HEK293 (cell line): ENCODE data around the gene OR5T2.

Source experiments
- CTCF ChIA-PET: fragments of 350-600 bp; formaldehyde crosslinking; extraction: SDS; loops from one replicate; lab custom pipeline; 2021; ENCODE audit warnings: antibody characterized with exemption; lab: Yijun Ruan, JAX
- POLR2A ChIA-PET: fragments of 300-600 bp; formaldehyde crosslinking; extraction: SDS; loops from one replicate; lab custom pipeline; 2020; ENCODE audit warnings: antibody characterized with exemption, inconsistent platforms; lab: Yijun Ruan, JAX
- H3K27ac ChIP-seq: fragments of 200-500 bp; sonication (Bioruptor generic); 2 replicates; pipeline ENCODE4 v1.5.1; 2014; ENCODE audit warnings: low read depth, low read length, control low read depth, inconsistent platforms; ENCODE audit errors: extremely low read depth
- H3K36me3 ChIP-seq, 2 experiments: fragments of 200-500 bp in 1 of 2; sonication (Bioruptor generic) in 1 of 2; 1 replicate in 1 of 2; 2 replicates in 1 of 2; pipeline ENCODE4 v1.5.1; 2014 to 2017; ENCODE audit warnings: inconsistent platforms in 2 of 2, low read length in 2 of 2; ENCODE audit not compliant: control insufficient read depth in 2 of 2, insufficient read depth in 1 of 2
- H3K4me1 ChIP-seq: fragments of 200-500 bp; sonication (Bioruptor generic); 2 replicates; pipeline ENCODE4 v1.5.1; 2014; ENCODE audit warnings: mild to moderate bottlenecking, low read length, inconsistent platforms; ENCODE audit not compliant: control insufficient read depth, insufficient read depth
- H3K4me3 ChIP-seq: 2 replicates; pipeline ENCODE4 v1.5.1; 2011; ENCODE audit warnings: low read depth, mild to moderate bottlenecking, control low read depth, low read length, moderate library complexity
- H3K9me3 ChIP-seq: fragments of 200-500 bp; sonication (Bioruptor generic); 2 replicates; pipeline ENCODE4 v1.5.1; 2014; ENCODE audit warnings: low read depth, low read length, inconsistent platforms; ENCODE audit not compliant: control insufficient read depth, insufficient read depth
- MEIS1 ChIP-seq: sonication (generic); formaldehyde crosslinking; IDR thresholded peaks from 2 replicates; pipeline ENCODE4 v1.8.1; 2022; ENCODE audit warnings: missing genetic modification reagents, mild to moderate bottlenecking, borderline replicate concordance
- MZF1 ChIP-seq: fragments of 450-650 bp; formaldehyde crosslinking; IDR thresholded peaks from 2 replicates; pipeline ENCODE4 v1.5.1; 2017; ENCODE audit warnings: missing biosample characterization, missing genetic modification characterization, borderline replicate concordance
- PRDM1 ChIP-seq: fragments of 450-650 bp; formaldehyde crosslinking; IDR thresholded peaks from 2 replicates; pipeline ENCODE4; 2016; ENCODE audit warnings: missing biosample characterization, missing genetic modification characterization
- YY1 ChIP-seq: fragments of 450-650 bp; formaldehyde crosslinking; IDR thresholded peaks from 2 replicates; pipeline ENCODE4 v1.5.1; 2018; ENCODE audit warnings: missing biosample characterization, missing genetic modification characterization
- YY2 ChIP-seq: fragments of 450-650 bp; formaldehyde crosslinking; IDR thresholded peaks from 2 replicates; pipeline ENCODE4 v1.5.1; 2016; ENCODE audit warnings: missing biosample characterization, missing genetic modification characterization
- ZBTB20 ChIP-seq: fragments of 450-650 bp; formaldehyde crosslinking; IDR thresholded peaks from 2 replicates; pipeline ENCODE4 v1.5.1; 2016; ENCODE audit warnings: missing biosample characterization, missing genetic modification characterization
- ZBTB48 ChIP-seq: fragments of 450-650 bp; formaldehyde crosslinking; IDR thresholded peaks from 2 replicates; pipeline ENCODE4 v1.5.1; 2016; ENCODE audit warnings: missing biosample characterization, missing genetic modification characterization
- ZFP3 ChIP-seq: fragments of 450-650 bp; formaldehyde crosslinking; IDR thresholded peaks from 2 replicates; pipeline ENCODE4 v1.5.1; 2016; ENCODE audit warnings: low read depth, missing biosample characterization, missing genetic modification characterization
- ZNF114 ChIP-seq: fragments of 450-650 bp; formaldehyde crosslinking; IDR thresholded peaks from 2 replicates; pipeline ENCODE4 v1.5.0; 2017; ENCODE audit warnings: missing biosample characterization, missing genetic modification characterization
- ZNF146 ChIP-seq: fragments of 450-650 bp; formaldehyde crosslinking; IDR thresholded peaks from 2 replicates; pipeline ENCODE4 v1.5.1; 2016; ENCODE audit warnings: missing biosample characterization, missing genetic modification characterization
- ZNF19 ChIP-seq: fragments of 450-650 bp; formaldehyde crosslinking; IDR thresholded peaks from 2 replicates; pipeline ENCODE4; 2016; ENCODE audit warnings: missing biosample characterization, missing genetic modification characterization, low read depth
- ZNF239 ChIP-seq: fragments of 450-650 bp; formaldehyde crosslinking; IDR thresholded peaks from 2 replicates; pipeline ENCODE4 v1.5.1; 2016; ENCODE audit warnings: missing biosample characterization, missing genetic modification characterization
- ZNF274 ChIP-seq, 2 experiments: fragments of 200-500 bp in 1 of 2; fragments of 450-650 bp in 1 of 2; sonication (Bioruptor generic) in 1 of 2; formaldehyde crosslinking in 1 of 2; IDR thresholded peaks; 2 replicates each; pipeline versions ENCODE4 v1.5.1 to v1.6.1; 2014 to 2016; ENCODE audit warnings: borderline replicate concordance in 1 of 2, inconsistent platforms in 1 of 2, low read length in 1 of 2, missing biosample characterization in 1 of 2, missing genetic modification characterization in 1 of 2
- ZNF433 ChIP-seq: fragments of 450-650 bp; formaldehyde crosslinking; IDR thresholded peaks from 2 replicates; pipeline ENCODE4 v1.5.1; 2016; ENCODE audit warnings: missing biosample characterization, missing genetic modification characterization, low read depth
- ZNF473 ChIP-seq: fragments of 450-650 bp; formaldehyde crosslinking; IDR thresholded peaks from 2 replicates; pipeline ENCODE4 v1.5.1; 2017; ENCODE audit warnings: missing biosample characterization, missing genetic modification characterization
- ZNF48 ChIP-seq: fragments of 450-650 bp; formaldehyde crosslinking; IDR thresholded peaks from 2 replicates; pipeline ENCODE4 v1.5.1; 2016; ENCODE audit warnings: missing biosample characterization, missing genetic modification characterization
- ZNF501 ChIP-seq: fragments of 450-650 bp; formaldehyde crosslinking; IDR thresholded peaks from 2 replicates; pipeline ENCODE4 v1.5.1; 2016; ENCODE audit warnings: missing biosample characterization, missing genetic modification characterization
- ZNF514 ChIP-seq: fragments of 450-650 bp; formaldehyde crosslinking; IDR thresholded peaks from 2 replicates; pipeline ENCODE4 v1.5.1; 2016; ENCODE audit warnings: missing biosample characterization, missing genetic modification characterization
- ZNF530 ChIP-seq: fragments of 450-650 bp; formaldehyde crosslinking; IDR thresholded peaks from 2 replicates; pipeline ENCODE4 v1.5.1; 2016; ENCODE audit warnings: low read depth, missing biosample characterization, missing genetic modification characterization
- ZNF555 ChIP-seq: fragments of 450-650 bp; formaldehyde crosslinking; conservative IDR thresholded peaks from 2 replicates; pipeline ENCODE4 v1.5.1; 2017; ENCODE audit warnings: missing biosample characterization, mild to moderate bottlenecking, missing genetic modification characterization, inconsistent platforms
- ZNF558 ChIP-seq: fragments of 450-650 bp; formaldehyde crosslinking; IDR thresholded peaks from 2 replicates; pipeline ENCODE4 v1.5.1; 2016; ENCODE audit warnings: missing biosample characterization, missing genetic modification characterization
- ZNF792 ChIP-seq: fragments of 450-650 bp; formaldehyde crosslinking; IDR thresholded peaks from 2 replicates; pipeline ENCODE4 v1.5.1; 2016; ENCODE audit warnings: missing biosample characterization, missing genetic modification characterization
- ZNF843 ChIP-seq: fragments of 450-650 bp; formaldehyde crosslinking; IDR thresholded peaks from 2 replicates; pipeline ENCODE4 v1.5.1; 2016; ENCODE audit warnings: missing biosample characterization, missing genetic modification characterization
- TF ChIP-seq, protein P1 (sequence below): fragments of 450-650 bp; formaldehyde crosslinking; IDR thresholded peaks from 2 replicates; pipeline ENCODE4 v1.5.1; 2016; ENCODE audit warnings: missing biosample characterization, missing genetic modification characterization
- TF ChIP-seq, protein P2 (sequence below): fragments of 450-650 bp; formaldehyde crosslinking; IDR thresholded peaks from 2 replicates; pipeline ENCODE4 v1.5.1; 2016; ENCODE audit warnings: missing biosample characterization, missing genetic modification characterization
- TF ChIP-seq, protein P3 (sequence below): sonication (generic); formaldehyde crosslinking; IDR thresholded peaks from 2 replicates; pipeline ENCODE4 v1.8.1; 2022; ENCODE audit warnings: mild to moderate bottlenecking, moderate library complexity, missing genetic modification reagents
- TF ChIP-seq, protein P4 (sequence below): fragments of 450-650 bp; formaldehyde crosslinking; conservative IDR thresholded peaks from 2 replicates; pipeline ENCODE4 v1.5.1; 2016; ENCODE audit warnings: low read depth, missing biosample characterization, missing genetic modification characterization

OR5T2 gene

DNA sequence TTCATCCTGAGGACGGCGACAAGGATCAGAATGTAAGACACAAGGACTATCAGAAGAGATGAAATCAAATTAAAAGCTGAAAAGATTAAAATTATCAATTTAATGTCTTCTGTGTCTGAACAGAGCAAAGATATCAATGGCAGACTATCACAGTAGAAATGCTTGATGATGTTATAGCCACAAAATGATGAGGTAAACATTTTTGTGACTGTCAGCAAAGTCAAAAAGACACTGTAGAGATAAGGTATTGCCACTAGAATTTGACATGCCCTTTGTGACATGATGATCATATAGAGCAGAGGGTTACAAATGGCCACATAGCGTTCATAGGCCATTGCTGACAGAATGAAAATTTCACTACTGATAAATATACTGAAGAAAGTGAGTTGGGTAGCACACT is 45.5 kb downstream of the OR5T2 start:
- no peak for TF ChIP-seq ZNF114 (tag by site-specific recombination)
- no peak for TF ChIP-seq MEIS1 (CRISPR knock-in tag)
- TF ChIP-seq ZNF843 (tag by site-specific recombination): no peak
- TF ChIP-seq MZF1 (tag by site-specific recombination): no peak
- no peak for TF ChIP-seq PRDM1 (tag by site-specific recombination)
- no peak for TF ChIP-seq ZNF514 (tag by site-specific recombination)
- no peak for TF ChIP-seq ZNF473 (tag by site-specific recombination)
- TF ChIP-seq, protein P1, sequence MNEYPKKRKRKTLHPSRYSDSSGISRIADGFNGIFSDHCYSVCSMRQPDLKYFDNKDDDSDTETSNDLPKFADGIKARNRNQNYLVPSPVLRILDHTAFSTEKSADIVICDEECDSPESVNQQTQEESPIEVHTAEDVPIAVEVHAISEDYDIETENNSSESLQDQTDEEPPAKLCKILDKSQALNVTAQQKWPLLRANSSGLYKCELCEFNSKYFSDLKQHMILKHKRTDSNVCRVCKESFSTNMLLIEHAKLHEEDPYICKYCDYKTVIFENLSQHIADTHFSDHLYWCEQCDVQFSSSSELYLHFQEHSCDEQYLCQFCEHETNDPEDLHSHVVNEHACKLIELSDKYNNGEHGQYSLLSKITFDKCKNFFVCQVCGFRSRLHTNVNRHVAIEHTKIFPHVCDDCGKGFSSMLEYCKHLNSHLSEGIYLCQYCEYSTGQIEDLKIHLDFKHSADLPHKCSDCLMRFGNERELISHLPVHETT (tag by site-specific recombination): no peak
- TF ChIP-seq ZBTB48: no peak
- TF ChIP-seq ZNF555 (tag by site-specific recombination): no peak
- no peak for TF ChIP-seq ZNF146 (tag by site-specific recombination)
- TF ChIP-seq ZNF19 (tag by site-specific recombination): no peak
- no peak for TF ChIP-seq ZNF558
- TF ChIP-seq ZFP3 (tag by site-specific recombination): no peak
- no peak for TF ChIP-seq ZBTB20 (tag by site-specific recombination)
- TF ChIP-seq ZNF48 (tag by site-specific recombination): no peak
- TF ChIP-seq ZNF239 (tag by site-specific recombination): no peak
- TF ChIP-seq ZNF433 (tag by site-specific recombination): no peak
- TF ChIP-seq, protein P2, sequence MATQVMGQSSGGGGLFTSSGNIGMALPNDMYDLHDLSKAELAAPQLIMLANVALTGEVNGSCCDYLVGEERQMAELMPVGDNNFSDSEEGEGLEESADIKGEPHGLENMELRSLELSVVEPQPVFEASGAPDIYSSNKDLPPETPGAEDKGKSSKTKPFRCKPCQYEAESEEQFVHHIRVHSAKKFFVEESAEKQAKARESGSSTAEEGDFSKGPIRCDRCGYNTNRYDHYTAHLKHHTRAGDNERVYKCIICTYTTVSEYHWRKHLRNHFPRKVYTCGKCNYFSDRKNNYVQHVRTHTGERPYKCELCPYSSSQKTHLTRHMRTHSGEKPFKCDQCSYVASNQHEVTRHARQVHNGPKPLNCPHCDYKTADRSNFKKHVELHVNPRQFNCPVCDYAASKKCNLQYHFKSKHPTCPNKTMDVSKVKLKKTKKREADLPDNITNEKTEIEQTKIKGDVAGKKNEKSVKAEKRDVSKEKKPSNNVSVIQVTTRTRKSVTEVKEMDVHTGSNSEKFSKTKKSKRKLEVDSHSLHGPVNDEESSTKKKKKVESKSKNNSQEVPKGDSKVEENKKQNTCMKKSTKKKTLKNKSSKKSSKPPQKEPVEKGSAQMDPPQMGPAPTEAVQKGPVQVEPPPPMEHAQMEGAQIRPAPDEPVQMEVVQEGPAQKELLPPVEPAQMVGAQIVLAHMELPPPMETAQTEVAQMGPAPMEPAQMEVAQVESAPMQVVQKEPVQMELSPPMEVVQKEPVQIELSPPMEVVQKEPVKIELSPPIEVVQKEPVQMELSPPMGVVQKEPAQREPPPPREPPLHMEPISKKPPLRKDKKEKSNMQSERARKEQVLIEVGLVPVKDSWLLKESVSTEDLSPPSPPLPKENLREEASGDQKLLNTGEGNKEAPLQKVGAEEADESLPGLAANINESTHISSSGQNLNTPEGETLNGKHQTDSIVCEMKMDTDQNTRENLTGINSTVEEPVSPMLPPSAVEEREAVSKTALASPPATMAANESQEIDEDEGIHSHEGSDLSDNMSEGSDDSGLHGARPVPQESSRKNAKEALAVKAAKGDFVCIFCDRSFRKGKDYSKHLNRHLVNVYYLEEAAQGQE (tag by site-specific recombination): no peak
- TF ChIP-seq, protein P3, sequence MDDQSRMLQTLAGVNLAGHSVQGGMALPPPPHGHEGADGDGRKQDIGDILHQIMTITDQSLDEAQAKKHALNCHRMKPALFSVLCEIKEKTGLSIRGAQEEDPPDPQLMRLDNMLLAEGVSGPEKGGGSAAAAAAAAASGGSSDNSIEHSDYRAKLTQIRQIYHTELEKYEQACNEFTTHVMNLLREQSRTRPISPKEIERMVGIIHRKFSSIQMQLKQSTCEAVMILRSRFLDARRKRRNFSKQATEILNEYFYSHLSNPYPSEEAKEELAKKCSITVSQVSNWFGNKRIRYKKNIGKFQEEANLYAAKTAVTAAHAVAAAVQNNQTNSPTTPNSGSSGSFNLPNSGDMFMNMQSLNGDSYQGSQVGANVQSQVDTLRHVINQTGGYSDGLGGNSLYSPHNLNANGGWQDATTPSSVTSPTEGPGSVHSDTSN (CRISPR knock-in tag): no peak
- ChIA-PET POLR2A (no interaction called here), CTCF (no interaction called here)
- no peaks in the 10 kb centered on the region for H3K9me3 ChIP-seq
- no peaks in the 10 kb centered on the region for H3K36me3 ChIP-seq
- no peak overlapping the region for H3K4me3 ChIP-seq
- no peak overlapping the region for H3K27ac ChIP-seq
- no peaks in the 10 kb centered on the region for H3K4me1 ChIP-seq

DNA sequence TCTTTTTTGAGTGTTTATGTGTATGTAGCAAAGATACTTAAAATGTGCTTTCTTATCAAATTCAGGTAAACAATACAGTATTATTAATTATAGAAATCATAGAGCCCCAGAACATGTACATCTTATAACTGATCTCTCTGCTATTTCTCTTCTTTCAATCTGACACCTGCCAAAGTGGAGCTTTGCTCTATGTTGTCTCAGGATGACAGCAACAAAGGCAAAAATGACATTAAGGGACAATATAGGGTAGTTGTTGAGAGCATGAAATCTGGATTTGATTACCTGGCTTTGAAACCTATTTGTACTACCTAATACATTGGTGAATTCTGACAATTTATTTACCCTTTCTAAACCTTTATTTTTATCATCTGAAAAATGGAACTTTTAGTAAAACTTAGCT is 50.6 kb downstream of the OR5T2 start:
- ChIA-PET POLR2A (no interaction called here), CTCF (no interaction called here)
- H3K9me3 ChIP-seq: no peaks in the 10 kb centered on the region
- TF ChIP-seq, protein P4, sequence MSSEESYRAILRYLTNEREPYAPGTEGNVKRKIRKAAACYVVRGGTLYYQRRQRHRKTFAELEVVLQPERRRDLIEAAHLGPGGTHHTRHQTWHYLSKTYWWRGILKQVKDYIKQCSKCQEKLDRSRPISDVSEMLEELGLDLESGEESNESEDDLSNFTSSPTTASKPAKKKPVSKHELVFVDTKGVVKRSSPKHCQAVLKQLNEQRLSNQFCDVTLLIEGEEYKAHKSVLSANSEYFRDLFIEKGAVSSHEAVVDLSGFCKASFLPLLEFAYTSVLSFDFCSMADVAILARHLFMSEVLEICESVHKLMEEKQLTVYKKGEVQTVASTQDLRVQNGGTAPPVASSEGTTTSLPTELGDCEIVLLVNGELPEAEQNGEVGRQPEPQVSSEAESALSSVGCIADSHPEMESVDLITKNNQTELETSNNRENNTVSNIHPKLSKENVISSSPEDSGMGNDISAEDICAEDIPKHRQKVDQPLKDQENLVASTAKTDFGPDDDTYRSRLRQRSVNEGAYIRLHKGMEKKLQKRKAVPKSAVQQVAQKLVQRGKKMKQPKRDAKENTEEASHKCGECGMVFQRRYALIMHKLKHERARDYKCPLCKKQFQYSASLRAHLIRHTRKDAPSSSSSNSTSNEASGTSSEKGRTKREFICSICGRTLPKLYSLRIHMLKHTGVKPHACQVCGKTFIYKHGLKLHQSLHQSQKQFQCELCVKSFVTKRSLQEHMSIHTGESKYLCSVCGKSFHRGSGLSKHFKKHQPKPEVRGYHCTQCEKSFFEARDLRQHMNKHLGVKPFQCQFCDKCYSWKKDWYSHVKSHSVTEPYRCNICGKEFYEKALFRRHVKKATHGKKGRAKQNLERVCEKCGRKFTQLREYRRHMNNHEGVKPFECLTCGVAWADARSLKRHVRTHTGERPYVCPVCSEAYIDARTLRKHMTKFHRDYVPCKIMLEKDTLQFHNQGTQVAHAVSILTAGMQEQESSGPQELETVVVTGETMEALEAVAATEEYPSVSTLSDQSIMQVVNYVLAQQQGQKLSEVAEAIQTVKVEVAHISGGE (tag by site-specific recombination): no peak
- TF ChIP-seq YY2 (tag by site-specific recombination) (no peak), YY1 (tag by site-specific recombination) (no peak), ZNF558 (no peak), ZNF274 (IDR thresholded peaks at IDR 0.05; ENCODE audit: low read length) (no peak), ZNF274 (tag by site-specific recombination; IDR thresholded peaks at IDR 0.05; ENCODE audit: borderline replicate concordance) (no peak), ZNF501 (tag by site-specific recombination) (no peak), ZNF530 (tag by site-specific recombination) (no peak), ZNF792 (tag by site-specific recombination) (no peak), ZNF555 (tag by site-specific recombination) (no peak)

More for the DNA sequence above, 50.6 kb downstream of the OR5T2 start:
- Histone ChIP-seq H3K27ac (no peak overlapping the region), H3K4me3 (no peak overlapping the region), H3K4me1 (no peaks in the 10 kb centered on the region), H3K36me3 (no peaks in the 10 kb centered on the region)
